Lung (tissue), 12 donors: ENCODE results near the gene TTC32. TPM values are rescaled to one million over a fixed set of nuclear protein-coding genes. Genes with fewer than 3 reads are reported as not detected.
A peak's percentile ranks its signal among the peaks of the same experiment; 100 is the strongest.
"Not testable (repeated sequence)": the region's sequence is repeated elsewhere in the genome, so short reads cannot be mapped to it uniquely, and the experiment has no call there.

Experiments used
- ATAC-seq: fragments of 200-7000 bp; cut with Tn5 transposase; one replicate; pipeline ENCODE4 v1.9.1; 2020; ENCODE audit warnings: moderate number of reproducible peaks; ENCODE audit not compliant: insufficient read depth, low FRiP score
- DNase-seq, 3 donors: peaks; one replicate each; pipeline ENCODE4 v3.0.0-alpha.2; 2013 to 2017
- H3K27ac ChIP-seq, 2 donors: one replicate each; pipeline ENCODE4 v1.5.1; 2013; ENCODE audit warnings: mild to moderate bottlenecking in 2 of 2, moderate library complexity in 2 of 2, control low read depth in 1 of 2, inconsistent platforms in 1 of 2, low read depth in 1 of 2, low read length in 1 of 2
- H3K27me3 ChIP-seq, 3 donors: one replicate each; pipeline ENCODE4 v1.5.1; 2013; ENCODE audit warnings: low read length in 2 of 3; ENCODE audit not compliant: control insufficient read depth in 3 of 3, insufficient read depth in 3 of 3
- H3K36me3 ChIP-seq, 4 donors: one replicate each; pipeline ENCODE4 v1.5.1; 2013; ENCODE audit warnings: low read length in 4 of 4, mild to moderate bottlenecking in 1 of 4, moderate library complexity in 1 of 4; ENCODE audit not compliant: control insufficient read depth in 4 of 4, insufficient read depth in 4 of 4
- H3K4me1 ChIP-seq, 5 donors: one replicate each; pipeline ENCODE4 v1.5.1; 2013; ENCODE audit warnings: low read length in 5 of 5, mild to moderate bottlenecking in 2 of 5, moderate library complexity in 1 of 5; ENCODE audit not compliant: control insufficient read depth in 5 of 5, insufficient read depth in 5 of 5
- H3K4me3 ChIP-seq: one replicate; pipeline ENCODE4 v1.5.1; 2013; ENCODE audit warnings: mild to moderate bottlenecking, control low read depth, moderate library complexity
- H3K9ac ChIP-seq, 2 donors: one replicate each; pipeline ENCODE4 v1.5.1; 2013; ENCODE audit warnings: low read length in 2 of 2, control low read depth in 1 of 2; ENCODE audit not compliant: insufficient read depth in 1 of 2
- H3K9me3 ChIP-seq, 4 donors: one replicate each; pipeline ENCODE4 v1.5.1; 2013; ENCODE audit warnings: low read length in 3 of 4, mild to moderate bottlenecking in 1 of 4, moderate library complexity in 1 of 4; ENCODE audit not compliant: control insufficient read depth in 4 of 4, insufficient read depth in 3 of 4
- CTCF ChIP-seq: IDR thresholded peaks from 2 replicates; pipeline ENCODE4 v1.5.1; 2012; ENCODE audit warnings: mild to moderate bottlenecking; ENCODE audit errors: control extremely low read depth, extremely low read depth
- WGBS, 2 donors: extraction: QIAGEN DNeasy Blood & Tissue Kit; methylation state at CpG; one replicate each; pipeline ENCODE4 v1.1.7; 2013; 5-methylcytosine and 5-hydroxymethylcytosine counted together
- polyA plus RNA-seq, 2 donors: library from polyadenylated mRNA; stranded (reverse); fragments of 200-250 nt; gene quantifications; one replicate each; pipeline ENCODE4 v1.2.1, GENCODE V29; 2013
- total RNA-seq, 2 donors: library from RNA; depleted of rRNA in 1 of 2; stranded (reverse); fragments of >200 nt in 1 of 2; gene quantifications; one replicate each; pipeline ENCODE4 v1.2.1, GENCODE V29; 2014 to 2021
- donor health status: control.
- donor health status: control.
- donor health status: Bipolar disorder and iron deficiency.
- donor health status: healthy.
- donor health status: DM: yes; HTN: yes; CAD: no.

Gene TTC32
- total and polyA plus RNA-seq, 4 donors: 11.5 to 47.3 (median 16.2) TPM

DNA sequence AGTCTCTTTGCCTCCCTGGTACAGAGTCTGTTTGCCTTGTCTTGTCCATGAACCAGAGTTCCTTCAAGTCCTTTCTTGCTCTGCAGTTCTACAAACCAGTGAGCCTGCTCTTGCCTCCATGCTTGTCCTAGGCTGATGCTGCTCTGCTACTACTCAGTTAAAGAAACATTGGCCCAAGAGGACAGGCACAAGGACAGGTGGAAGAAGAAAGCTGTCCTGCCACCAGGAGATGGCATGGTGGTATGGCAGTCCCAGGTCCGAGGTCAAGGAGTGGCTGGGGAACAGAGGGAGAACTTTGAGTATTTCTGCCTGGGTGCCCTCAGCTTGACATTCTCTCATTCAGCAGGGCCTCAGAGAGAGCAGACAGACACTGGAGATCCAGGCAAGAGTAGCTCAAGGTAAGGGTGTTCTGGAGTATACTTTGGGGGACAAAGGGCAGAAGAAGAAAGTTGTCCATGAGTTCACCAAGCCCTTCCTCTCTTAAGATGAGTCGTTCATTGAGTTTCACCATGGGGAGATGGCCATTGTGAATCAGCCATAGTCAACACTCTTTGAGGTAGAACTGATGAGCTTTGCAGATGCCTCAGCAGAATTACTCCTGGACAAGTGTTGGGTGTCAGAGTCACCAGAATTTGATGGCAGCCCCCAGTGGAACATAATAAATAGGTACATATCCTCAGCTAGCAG lies 20.4 kb downstream of the TTC32 start:
- no peak for TF ChIP-seq CTCF
- 90 to 93% methylated on average over 2 of the region's 2 CpGs for WGBS, 2 donors
- no peak for ATAC-seq

GRCh38 chr2:19880191-19880590 lies 21.6 kb downstream of the TTC32 start:
- ATAC-seq, H3K4me3 ChIP-seq: not testable (repeated sequence)

More for the DNA sequence above, 20.4 kb downstream of the TTC32 start:
- no peak overlapping the region for H3K27ac ChIP-seq
- no peaks in the 10 kb centered on the region for H3K36me3 ChIP-seq
- H3K9me3 ChIP-seq: no peaks in the 10 kb centered on the region
- no peak for DNase-seq
- no peak overlapping the region for H3K4me3 ChIP-seq
- H3K4me1 ChIP-seq: peaks cover 0 to 2% (median 0%) of the 10 kb centered on the region in 5 donors
- no peak overlapping the region for H3K9ac ChIP-seq
- H3K27me3 ChIP-seq: no peaks in the 10 kb centered on the region

GRCh38 chr2:19879120-19879519 lies 22.7 kb downstream of the TTC32 start:
- DNase-seq (peak in 1 of 3 donors; percentile 5), ATAC-seq (no peak)
- H3K27ac ChIP-seq: no peak overlapping the region
- no peaks in the 10 kb centered on the region for H3K27me3 ChIP-seq
- no peak overlapping the region for H3K4me3 ChIP-seq
- H3K9me3 ChIP-seq: no peaks in the 10 kb centered on the region
- no peak for TF ChIP-seq CTCF
- no peaks in the 10 kb centered on the region for H3K36me3 ChIP-seq
- WGBS, 2 donors: 77 to 85% methylated on average over 3 of the region's 3 CpGs
- peaks cover 0 to 2% (median 0%) of the 10 kb centered on the region in 5 donors for H3K4me1 ChIP-seq
- no peak overlapping the region for H3K9ac ChIP-seq

More at GRCh38 chr2:19880191-19880590, 21.6 kb downstream of the TTC32 start:
- not testable (repeated sequence) for H3K9me3 ChIP-seq, DNase-seq, H3K9ac ChIP-seq, H3K27ac ChIP-seq, H3K36me3 ChIP-seq, H3K27me3 ChIP-seq, H3K4me1 ChIP-seq

GRCh38 chr2:19878268-19879046 lies 23.3 kb downstream of the TTC32 start:
- H3K4me3 ChIP-seq: no peak overlapping the region
- H3K27me3 ChIP-seq: no peaks in the 10 kb centered on the region
- no peaks in the 10 kb centered on the region for H3K36me3 ChIP-seq
- WGBS, 2 donors: 96 to 97% methylated on average over 12 of the region's 12 CpGs
- H3K4me1 ChIP-seq: peaks cover 0 to 2% (median 0%) of the 10 kb centered on the region in 5 donors
- no peak overlapping the region for H3K27ac ChIP-seq
- no peaks in the 10 kb centered on the region for H3K9me3 ChIP-seq
- no peak for TF ChIP-seq CTCF
- DNase-seq (peak in 1 of 3 donors; percentile 4), ATAC-seq (no peak)
- H3K9ac ChIP-seq: no peak overlapping the region
